GM10266 (cell line): ENCODE results near the gene MTCL1.
A peak's percentile ranks its signal among the peaks of the same experiment; 100 is the strongest.

Source experiments
- DNase-seq: peaks from one replicate; pipeline ENCODE4 v3.0.0; 2012; ENCODE audit errors: extremely low spot score
- TF ChIP-seq, protein P1 (sequence below): IDR thresholded peaks from 2 replicates; pipeline ENCODE4 v1.5.1; 2012; ENCODE audit warnings: mild to moderate bottlenecking, low read depth; ENCODE audit not compliant: control insufficient read depth, insufficient read depth; ENCODE audit errors: missing control alignments

The MTCL1 gene

DNA sequence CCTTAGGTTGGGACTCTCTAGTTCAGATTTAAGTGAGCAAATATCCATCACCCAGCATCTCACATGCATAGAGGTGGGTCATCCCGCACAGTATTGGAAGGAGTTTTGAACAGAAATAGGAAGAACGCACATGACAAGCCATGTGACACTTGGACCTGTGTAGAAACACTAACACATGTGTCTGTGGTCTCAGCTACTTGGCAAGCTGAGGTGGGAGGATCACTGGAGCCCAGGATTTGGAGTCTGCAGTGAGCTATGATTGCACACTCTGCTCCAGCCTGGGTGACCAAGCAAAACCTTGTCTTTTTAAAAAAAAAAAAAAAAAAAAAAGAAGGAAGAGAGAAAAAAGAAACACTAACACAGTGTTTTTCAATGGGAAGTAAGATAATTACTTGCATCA, 5.4 kb upstream of the MTCL1 start:
- no peak for DNase-seq
- TF ChIP-seq, protein P1, sequence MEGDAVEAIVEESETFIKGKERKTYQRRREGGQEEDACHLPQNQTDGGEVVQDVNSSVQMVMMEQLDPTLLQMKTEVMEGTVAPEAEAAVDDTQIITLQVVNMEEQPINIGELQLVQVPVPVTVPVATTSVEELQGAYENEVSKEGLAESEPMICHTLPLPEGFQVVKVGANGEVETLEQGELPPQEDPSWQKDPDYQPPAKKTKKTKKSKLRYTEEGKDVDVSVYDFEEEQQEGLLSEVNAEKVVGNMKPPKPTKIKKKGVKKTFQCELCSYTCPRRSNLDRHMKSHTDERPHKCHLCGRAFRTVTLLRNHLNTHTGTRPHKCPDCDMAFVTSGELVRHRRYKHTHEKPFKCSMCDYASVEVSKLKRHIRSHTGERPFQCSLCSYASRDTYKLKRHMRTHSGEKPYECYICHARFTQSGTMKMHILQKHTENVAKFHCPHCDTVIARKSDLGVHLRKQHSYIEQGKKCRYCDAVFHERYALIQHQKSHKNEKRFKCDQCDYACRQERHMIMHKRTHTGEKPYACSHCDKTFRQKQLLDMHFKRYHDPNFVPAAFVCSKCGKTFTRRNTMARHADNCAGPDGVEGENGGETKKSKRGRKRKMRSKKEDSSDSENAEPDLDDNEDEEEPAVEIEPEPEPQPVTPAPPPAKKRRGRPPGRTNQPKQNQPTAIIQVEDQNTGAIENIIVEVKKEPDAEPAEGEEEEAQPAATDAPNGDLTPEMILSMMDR: no peak

DNA sequence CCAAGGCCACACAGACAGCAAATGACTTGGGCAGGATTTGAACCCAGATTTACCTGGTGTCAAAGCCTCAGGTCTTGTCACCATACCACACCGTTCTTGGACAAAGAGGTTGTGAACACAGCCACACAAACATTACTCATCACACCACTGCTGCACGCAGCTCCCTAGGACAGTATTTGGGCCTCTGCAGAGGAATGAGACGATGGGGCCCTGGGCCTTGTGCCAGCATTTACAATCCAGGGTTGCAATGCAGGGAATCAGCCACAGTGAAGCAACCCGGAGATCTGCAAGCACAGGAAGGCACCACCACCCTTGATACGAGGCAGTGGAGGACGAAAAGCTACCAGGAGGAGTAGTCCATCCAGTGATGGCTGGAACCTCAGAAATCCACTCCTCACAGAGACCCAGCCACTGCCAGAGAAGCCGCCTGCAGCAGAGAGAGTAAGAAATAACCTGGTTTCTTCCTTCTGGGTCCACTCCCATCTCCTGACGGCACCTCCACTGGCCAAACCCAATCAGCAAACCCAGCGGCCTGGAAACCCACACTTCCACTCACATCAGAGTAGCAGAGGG, 3.7 kb upstream of the MTCL1 start:
- no peak for DNase-seq
- TF ChIP-seq, protein P1: no peak

DNA sequence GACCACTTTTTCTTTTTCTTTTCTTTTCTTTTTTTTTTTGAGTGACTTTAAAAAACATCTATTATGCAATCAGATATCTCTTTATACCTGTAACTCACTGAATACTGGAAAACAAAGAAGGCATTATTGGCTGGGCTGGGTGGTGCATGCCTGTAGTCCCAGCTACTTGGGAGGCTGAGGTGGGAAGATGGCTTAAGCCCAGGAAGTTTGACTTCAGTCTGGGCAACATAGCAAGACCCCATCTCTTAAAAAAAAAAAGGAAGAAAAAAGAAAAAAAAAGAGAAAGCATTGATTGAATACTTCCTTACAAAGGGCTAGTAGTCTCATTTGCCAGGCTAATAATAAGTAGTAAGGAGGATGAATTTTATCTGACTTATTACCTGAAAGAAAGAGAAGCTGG, 2.7 kb upstream of the MTCL1 start:
- TF ChIP-seq, protein P1: no peak
- no peak for DNase-seq

DNA sequence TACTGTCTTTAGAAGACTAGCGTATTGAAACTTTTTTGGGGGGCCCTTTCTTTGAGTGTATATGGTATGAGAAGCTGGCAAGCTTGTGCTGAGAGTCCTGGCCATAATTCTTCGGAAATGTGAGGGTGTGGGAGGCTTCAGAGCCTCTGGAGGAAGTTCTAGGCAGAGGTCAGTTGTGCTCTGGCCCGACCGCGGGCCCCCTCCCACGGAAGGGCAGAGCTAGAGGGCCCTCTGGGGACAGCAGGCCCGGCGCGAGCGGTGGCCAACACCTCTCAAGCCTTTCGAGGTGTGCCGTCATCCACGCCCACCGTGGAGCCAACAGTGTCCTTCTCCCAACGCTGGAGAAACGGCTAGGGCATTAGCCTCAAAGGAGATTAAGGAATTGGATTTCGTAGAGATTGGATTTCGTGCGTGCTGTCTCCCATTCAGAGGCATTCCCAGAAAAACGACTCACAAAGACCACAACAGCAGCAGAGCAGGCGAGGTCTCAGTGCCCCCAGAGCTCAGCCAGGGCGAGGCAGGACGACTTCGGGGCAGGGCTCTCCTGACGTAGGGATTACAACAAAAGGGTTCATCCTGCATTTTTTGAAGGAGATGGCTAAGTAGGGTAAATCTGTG, 2.2 kb upstream of the MTCL1 start:
- TF ChIP-seq, protein P1: no peak
- no peak for DNase-seq

- no peak for DNase-seq
- TF ChIP-seq, protein P1: no peak
Measured at GRCh38 chr18:8703781-8704301, 1.5 kb upstream of the MTCL1 start.

- peak; percentile 98 for DNase-seq
- TF ChIP-seq, protein P1: no peak
Measured at GRCh38 chr18:8704361-8705237, 757 bp upstream of the MTCL1 start.
